ENCODE measurements around the gene CAPN11.
A peak's percentile ranks its signal among the peaks of the same experiment; 100 is the strongest.

The CAPN11 gene

GRCh38 chr6:44161997-44162338, 3.3 kb downstream of the CAPN11 start:
- Histone ChIP-seq H3K4me3 (ENCODE audit: low read depth, low read length) (no peak overlapping the region), H3K4me1 (ENCODE audit: control insufficient read depth, insufficient read depth, low read length) (peaks cover 13% of the 10 kb centered on the region), H3K36me3 (ENCODE audit: control insufficient read depth, insufficient read depth, low read length) (no peaks in the 10 kb centered on the region), H3K27me3 (ENCODE audit: control insufficient read depth, insufficient read depth, low read length) (no peaks in the 10 kb centered on the region), H3K9ac (ENCODE audit: low read depth, low read length) (no peak overlapping the region), H3K9me3 (ENCODE audit: control insufficient read depth, insufficient read depth, low read length) (no peaks in the 10 kb centered on the region), H3K27ac (ENCODE audit: low read depth, low read length) (no peak overlapping the region)

DNA sequence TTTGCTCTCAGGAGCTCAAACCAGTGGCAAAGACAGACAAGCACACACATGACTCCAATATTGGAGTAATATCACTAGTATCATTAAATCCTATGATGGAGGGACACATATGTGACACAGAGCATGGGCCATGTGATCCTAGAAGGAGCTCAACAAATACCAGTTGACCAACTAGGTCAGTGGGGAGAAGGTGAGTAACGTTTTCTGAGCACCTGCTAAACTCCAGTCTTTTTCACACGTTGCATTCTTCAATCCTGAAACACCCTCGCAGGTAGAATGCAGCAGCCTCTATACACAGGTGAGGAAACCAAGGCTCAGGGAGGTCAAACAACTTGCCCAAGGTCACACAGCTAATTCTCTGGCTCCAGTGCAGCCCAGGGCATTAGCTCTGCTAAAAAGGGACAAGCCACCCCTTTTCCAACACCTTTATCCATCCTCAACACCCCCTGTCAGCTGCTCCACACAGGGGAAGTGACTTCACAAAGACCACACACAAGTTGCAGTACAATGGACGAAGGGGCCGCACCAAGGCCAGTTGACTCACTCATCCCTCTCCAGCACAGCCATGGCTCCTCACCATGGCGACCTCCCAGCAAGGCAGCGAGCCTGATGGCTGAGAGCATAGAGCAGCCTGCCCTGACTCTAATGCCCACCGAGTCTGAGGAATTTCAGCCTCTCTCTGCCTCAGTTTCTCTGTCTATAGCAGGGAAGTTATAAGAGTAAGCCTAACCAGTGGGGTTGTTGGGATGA, 4.4 kb downstream of the CAPN11 start:
- Histone ChIP-seq H3K36me3 (ENCODE audit: control insufficient read depth, insufficient read depth, low read length) (no peaks in the 10 kb centered on the region), H3K9me3 (ENCODE audit: control insufficient read depth, insufficient read depth, low read length) (no peaks in the 10 kb centered on the region), H3K4me1 (ENCODE audit: control insufficient read depth, insufficient read depth, low read length) (peaks cover 14% of the 10 kb centered on the region), H3K9ac (ENCODE audit: low read depth, low read length) (no peak overlapping the region), H3K27ac (ENCODE audit: low read depth, low read length) (no peak overlapping the region), H3K27me3 (ENCODE audit: control insufficient read depth, insufficient read depth, low read length) (no peaks in the 10 kb centered on the region), H3K4me3 (ENCODE audit: low read depth, low read length) (no peak overlapping the region)

- Histone ChIP-seq H3K27ac (ENCODE audit: low read depth, low read length) (no peak overlapping the region), H3K36me3 (ENCODE audit: control insufficient read depth, insufficient read depth, low read length) (no peaks in the 10 kb centered on the region), H3K9me3 (ENCODE audit: control insufficient read depth, insufficient read depth, low read length) (no peaks in the 10 kb centered on the region), H3K4me3 (ENCODE audit: low read depth, low read length) (no peak overlapping the region), H3K9ac (ENCODE audit: low read depth, low read length) (0 out of 2 replicates have a peak overlapping the region, but pooled peaks have one; percentile 28), H3K27me3 (ENCODE audit: control insufficient read depth, insufficient read depth, low read length) (no peaks in the 10 kb centered on the region), H3K4me1 (ENCODE audit: control insufficient read depth, insufficient read depth, low read length) (peaks cover 14% of the 10 kb centered on the region)
These were observed 7.5 kb downstream of the CAPN11 start for GRCh38 chr6:44166116-44166515.

DNA sequence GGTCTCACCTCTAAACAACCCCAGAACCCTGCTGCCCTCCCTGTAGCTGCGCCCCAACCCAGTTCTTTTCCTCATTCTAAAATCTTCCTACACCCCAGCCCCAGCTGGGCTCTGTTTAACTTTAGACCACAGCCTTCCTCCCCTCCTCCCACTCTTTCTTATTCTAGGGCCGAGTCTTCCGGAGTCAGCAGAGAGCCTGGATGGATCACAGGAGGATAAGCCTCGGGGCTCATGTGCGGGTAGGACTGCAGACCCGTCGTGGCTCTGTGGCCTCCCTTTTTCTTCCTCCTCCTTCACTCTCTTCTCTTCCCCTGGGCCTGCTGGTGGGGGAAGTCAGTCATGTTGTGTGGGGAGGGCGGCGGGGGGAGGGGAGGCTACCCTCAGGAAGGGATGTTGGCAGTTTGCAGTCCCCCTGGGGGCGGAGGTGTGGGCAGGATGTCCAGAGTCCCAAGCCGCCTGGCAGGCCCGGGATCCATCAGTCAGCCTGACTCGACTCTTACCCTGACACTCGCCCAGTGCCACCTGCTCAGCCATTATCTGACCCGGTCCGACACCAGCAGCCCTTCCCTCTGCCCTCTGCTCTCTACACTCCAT, 8.1 kb downstream of the CAPN11 start:
- Histone ChIP-seq H3K9ac (ENCODE audit: low read depth, low read length) (no peak overlapping the region), H3K27me3 (ENCODE audit: control insufficient read depth, insufficient read depth, low read length) (no peaks in the 10 kb centered on the region), H3K27ac (ENCODE audit: low read depth, low read length) (peak overlapping the region; percentile 59), H3K9me3 (ENCODE audit: control insufficient read depth, insufficient read depth, low read length) (no peaks in the 10 kb centered on the region), H3K36me3 (ENCODE audit: control insufficient read depth, insufficient read depth, low read length) (no peaks in the 10 kb centered on the region), H3K4me1 (ENCODE audit: control insufficient read depth, insufficient read depth, low read length) (peaks cover 14% of the 10 kb centered on the region), H3K4me3 (ENCODE audit: low read depth, low read length) (no peak overlapping the region)

DNA sequence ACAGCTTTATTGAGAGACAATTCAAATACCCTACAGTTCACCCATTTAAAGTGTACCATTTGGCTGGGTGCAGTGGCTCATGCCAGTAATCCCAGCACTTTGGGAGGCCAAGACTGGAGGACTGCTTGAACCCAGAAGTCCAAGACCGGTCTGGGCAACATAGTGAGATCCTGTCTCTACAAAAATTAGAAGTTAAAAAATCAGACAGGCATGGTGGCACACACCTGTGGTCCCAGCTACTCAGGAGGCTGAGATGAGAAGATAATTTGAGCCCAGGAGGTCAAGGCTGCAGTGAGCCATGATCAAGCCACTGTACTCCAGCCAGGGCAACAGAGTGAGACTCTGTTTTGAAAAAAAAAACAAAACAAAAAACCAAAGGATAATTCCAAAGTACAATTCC, 8.9 kb downstream of the CAPN11 start:
- H3K27me3 ChIP-seq (ENCODE audit: control insufficient read depth, insufficient read depth, low read length) = no peaks in the 10 kb centered on the region
- H3K9ac ChIP-seq (ENCODE audit: low read depth, low read length) = no peak overlapping the region
- no peaks in the 10 kb centered on the region for H3K9me3 ChIP-seq (ENCODE audit: control insufficient read depth, insufficient read depth, low read length)
- no peaks in the 10 kb centered on the region for H3K36me3 ChIP-seq (ENCODE audit: control insufficient read depth, insufficient read depth, low read length)
- peaks cover 14% of the 10 kb centered on the region for H3K4me1 ChIP-seq (ENCODE audit: control insufficient read depth, insufficient read depth, low read length)
- H3K27ac ChIP-seq (ENCODE audit: low read depth, low read length) = no peak overlapping the region
- no peak overlapping the region for H3K4me3 ChIP-seq (ENCODE audit: low read depth, low read length)

- Histone ChIP-seq H3K9me3 (ENCODE audit: control insufficient read depth, insufficient read depth, low read length) (no peaks in the 10 kb centered on the region), H3K27ac (ENCODE audit: low read depth, low read length) (no peak overlapping the region), H3K36me3 (ENCODE audit: control insufficient read depth, insufficient read depth, low read length) (no peaks in the 10 kb centered on the region), H3K4me3 (ENCODE audit: low read depth, low read length) (no peak overlapping the region), H3K9ac (ENCODE audit: low read depth, low read length) (no peak overlapping the region), H3K27me3 (ENCODE audit: control insufficient read depth, insufficient read depth, low read length) (no peaks in the 10 kb centered on the region), H3K4me1 (ENCODE audit: control insufficient read depth, insufficient read depth, low read length) (peaks cover 14% of the 10 kb centered on the region)
These were observed 10.5 kb downstream of the CAPN11 start for GRCh38 chr6:44169154-44169553.

DNA sequence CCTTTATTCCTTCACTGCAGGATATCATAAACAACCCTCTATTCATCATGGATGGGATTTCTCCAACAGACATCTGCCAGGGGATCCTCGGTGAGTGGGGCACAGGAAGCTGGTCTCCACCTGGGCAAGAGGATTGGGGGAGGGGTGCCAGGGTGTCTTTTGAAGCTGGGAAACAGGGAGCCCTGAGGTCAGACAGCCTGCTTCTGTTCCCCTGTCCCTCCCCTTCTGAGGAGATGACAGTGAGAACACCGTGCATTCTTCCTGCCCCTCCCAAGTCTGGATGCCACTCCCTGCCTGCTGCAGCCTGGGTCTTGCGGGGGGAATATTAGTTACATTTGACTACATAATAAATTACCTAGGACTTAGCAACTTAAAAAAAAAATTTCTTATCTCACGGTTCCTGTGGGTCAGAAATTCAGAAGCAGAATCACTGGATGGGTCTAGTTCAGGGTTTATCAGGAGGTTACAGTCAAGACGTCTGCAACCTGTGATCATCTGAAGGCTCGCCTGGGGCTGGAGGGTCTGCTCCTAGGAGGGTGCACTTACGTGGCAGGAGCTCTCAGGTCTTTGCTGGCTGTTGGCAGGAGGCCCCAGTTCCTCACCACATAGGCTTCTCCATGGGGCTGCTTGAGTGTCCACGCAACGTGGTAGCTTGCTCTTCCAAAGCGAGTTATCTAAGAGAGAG, 11.4 kb downstream of the CAPN11 start:
- Histone ChIP-seq H3K27me3 (ENCODE audit: control insufficient read depth, insufficient read depth, low read length) (no peaks in the 10 kb centered on the region), H3K9me3 (ENCODE audit: control insufficient read depth, insufficient read depth, low read length) (no peaks in the 10 kb centered on the region), H3K9ac (ENCODE audit: low read depth, low read length) (no peak overlapping the region), H3K36me3 (ENCODE audit: control insufficient read depth, insufficient read depth, low read length) (no peaks in the 10 kb centered on the region), H3K27ac (ENCODE audit: low read depth, low read length) (no peak overlapping the region), H3K4me3 (ENCODE audit: low read depth, low read length) (no peak overlapping the region), H3K4me1 (ENCODE audit: control insufficient read depth, insufficient read depth, low read length) (peaks cover 14% of the 10 kb centered on the region)

DNA sequence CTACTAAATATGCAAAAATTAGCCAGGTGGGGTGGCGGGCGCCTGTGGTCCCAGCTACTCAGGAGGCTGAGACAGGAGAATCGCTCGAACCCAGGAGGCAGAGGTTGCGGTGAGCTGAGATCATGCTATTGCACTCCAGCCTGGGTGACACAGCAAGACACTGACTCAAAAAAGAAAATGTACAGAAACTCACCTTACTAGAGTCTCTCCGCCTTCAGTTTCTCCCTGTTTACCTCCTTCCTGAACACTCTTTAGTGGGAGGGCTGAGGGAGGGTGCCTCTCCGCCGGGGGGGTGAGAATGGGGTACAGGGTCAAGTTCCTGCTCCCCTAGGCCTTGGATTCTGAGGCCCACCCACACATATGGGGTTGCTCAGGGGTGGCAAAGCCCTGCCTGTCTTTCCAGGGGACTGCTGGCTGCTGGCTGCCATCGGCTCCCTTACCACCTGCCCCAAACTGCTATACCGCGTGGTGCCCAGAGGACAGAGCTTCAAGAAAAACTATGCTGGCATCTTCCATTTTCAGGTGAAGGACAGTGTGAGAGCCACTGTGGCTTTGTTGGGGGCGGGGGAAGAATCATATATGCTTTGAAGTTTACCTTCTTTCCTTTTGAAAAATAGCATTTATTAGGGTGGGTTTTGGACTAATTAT, 13.4 kb downstream of the CAPN11 start:
- Histone ChIP-seq H3K36me3 (ENCODE audit: control insufficient read depth, insufficient read depth, low read length) (no peaks in the 10 kb centered on the region), H3K4me1 (ENCODE audit: control insufficient read depth, insufficient read depth, low read length) (peaks cover under 1% of the 10 kb centered on the region; the same call in 1 of the 2 replicates), H3K9me3 (ENCODE audit: control insufficient read depth, insufficient read depth, low read length) (no peaks in the 10 kb centered on the region), H3K9ac (ENCODE audit: low read depth, low read length) (no peak overlapping the region), H3K4me3 (ENCODE audit: low read depth, low read length) (no peak overlapping the region), H3K27me3 (ENCODE audit: control insufficient read depth, insufficient read depth, low read length) (no peaks in the 10 kb centered on the region), H3K27ac (ENCODE audit: low read depth, low read length) (no peak overlapping the region)

- no peak overlapping the region for H3K9ac ChIP-seq (ENCODE audit: low read depth, low read length)
- no peaks in the 10 kb centered on the region for H3K27me3 ChIP-seq (ENCODE audit: control insufficient read depth, insufficient read depth, low read length)
- no peak overlapping the region for H3K27ac ChIP-seq (ENCODE audit: low read depth, low read length)
- no peaks in the 10 kb centered on the region for H3K9me3 ChIP-seq (ENCODE audit: control insufficient read depth, insufficient read depth, low read length)
- H3K4me3 ChIP-seq (ENCODE audit: low read depth, low read length) = no peak overlapping the region
- H3K4me1 ChIP-seq (ENCODE audit: control insufficient read depth, insufficient read depth, low read length) = no peaks in the 10 kb centered on the region
- H3K36me3 ChIP-seq (ENCODE audit: control insufficient read depth, insufficient read depth, low read length) = no peaks in the 10 kb centered on the region
These were observed 14.3 kb downstream of the CAPN11 start for GRCh38 chr6:44172731-44173500.

DNA sequence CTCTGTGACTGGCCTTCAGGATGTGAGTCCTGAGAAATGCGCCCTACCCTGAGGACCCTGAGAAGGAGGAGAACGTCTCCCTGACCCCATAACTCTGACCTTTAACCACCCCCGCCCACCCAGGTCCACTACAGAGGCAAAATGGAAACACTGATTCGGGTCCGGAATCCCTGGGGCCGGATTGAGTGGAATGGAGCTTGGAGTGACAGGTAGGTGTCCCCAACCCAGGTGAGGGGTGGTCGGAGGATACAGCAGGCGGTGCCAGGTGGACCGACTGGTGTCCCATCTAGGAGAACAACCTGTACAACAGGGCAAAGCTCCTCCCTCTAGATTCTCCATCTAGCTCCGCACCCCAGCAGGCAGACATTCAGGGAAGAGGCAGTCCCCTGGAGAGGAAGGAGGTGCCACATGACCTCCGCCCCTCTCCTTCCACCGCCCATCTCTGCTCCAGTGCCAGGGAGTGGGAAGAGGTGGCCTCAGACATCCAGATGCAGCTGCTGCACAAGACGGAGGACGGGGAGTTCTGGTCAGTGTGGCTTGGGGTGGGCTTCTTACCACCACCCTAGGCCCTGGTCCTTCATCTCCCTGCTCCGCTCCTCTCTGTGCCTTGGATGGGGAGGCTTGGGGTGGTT, 17.6 kb downstream of the CAPN11 start:
- H3K4me1 ChIP-seq (ENCODE audit: control insufficient read depth, insufficient read depth, low read length) = no peaks in the 10 kb centered on the region

More for the DNA sequence above, 17.6 kb downstream of the CAPN11 start:
- Histone ChIP-seq H3K9me3 (ENCODE audit: control insufficient read depth, insufficient read depth, low read length) (no peaks in the 10 kb centered on the region), H3K27me3 (ENCODE audit: control insufficient read depth, insufficient read depth, low read length) (no peaks in the 10 kb centered on the region), H3K36me3 (ENCODE audit: control insufficient read depth, insufficient read depth, low read length) (no peaks in the 10 kb centered on the region), H3K9ac (ENCODE audit: low read depth, low read length) (no peak overlapping the region), H3K27ac (ENCODE audit: low read depth, low read length) (no peak overlapping the region), H3K4me3 (ENCODE audit: low read depth, low read length) (no peak overlapping the region)

Measured in HUES48 (cell line).